BE2C (cell line): ENCODE data around the gene RFX2.

Source experiments
- DNase-seq: peaks from one replicate; pipeline ENCODE4 v3.0.0-alpha.2; 2020
- H3K27me3 ChIP-seq: fragments of 250-450 bp; sonication (Bioruptor Pico); 2 replicates; pipeline ENCODE4 v1.5.1; 2020; ENCODE audit warnings: mild to moderate bottlenecking
- H3K36me3 ChIP-seq: fragments of 250-450 bp; sonication (Bioruptor Pico); 2 replicates; pipeline ENCODE4 v1.5.1; 2020; ENCODE audit warnings: mild to moderate bottlenecking
- H3K4me1 ChIP-seq: fragments of 250-450 bp; sonication (Bioruptor Pico); 2 replicates; pipeline ENCODE4 v1.5.1; 2020
- H3K4me3 ChIP-seq: 2 replicates; pipeline ENCODE4 v1.5.1; 2011; ENCODE audit warnings: low read depth, low read length
- H3K9me3 ChIP-seq: fragments of 250-450 bp; sonication (Bioruptor Pico); 2 replicates; pipeline ENCODE4 v1.5.1; 2020
- TF ChIP-seq, protein P1 (sequence below): IDR thresholded peaks from 2 replicates; pipeline ENCODE4 v1.5.1; 2012; ENCODE audit warnings: mild to moderate bottlenecking, low read depth, low read length

RFX2 gene

DNA sequence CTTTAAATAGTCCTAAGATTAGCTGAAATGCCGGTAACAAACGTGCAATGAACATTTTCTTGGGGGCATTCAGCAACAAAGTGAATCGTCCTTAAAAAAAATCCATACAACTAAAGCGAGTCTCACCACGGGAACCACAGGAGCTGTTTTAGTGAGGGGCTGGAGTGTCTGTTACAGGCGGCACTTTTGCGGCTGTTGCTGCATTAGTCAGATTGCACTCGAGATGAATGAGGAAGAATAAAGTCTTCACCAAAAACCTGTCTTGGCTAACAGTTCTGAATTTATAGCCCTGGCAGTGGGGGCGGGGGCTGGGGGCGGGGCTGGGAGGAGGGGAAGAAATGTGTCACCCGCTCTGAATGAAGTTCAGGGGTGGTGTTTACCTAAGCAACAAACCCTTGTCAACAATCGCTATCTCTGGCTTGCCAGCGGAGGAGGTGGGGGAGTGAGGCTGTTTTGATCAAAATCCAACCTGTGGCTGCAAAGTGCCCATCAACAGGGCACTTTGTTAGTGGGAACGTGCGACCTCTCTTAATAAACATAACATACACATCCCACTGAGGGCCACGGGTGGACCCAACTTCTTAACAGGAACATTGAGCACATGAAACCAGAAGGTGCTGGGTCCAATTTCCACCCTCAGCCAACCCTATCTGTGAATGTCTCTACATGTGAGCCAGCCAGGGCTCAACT, 44.5 kb downstream of the RFX2 start:
- no peak for DNase-seq
- H3K4me3 ChIP-seq = no peak overlapping the region
- H3K36me3 ChIP-seq = no peaks in the 10 kb centered on the region; the same call in 1 of the 2 replicates
- TF ChIP-seq, protein P1, sequence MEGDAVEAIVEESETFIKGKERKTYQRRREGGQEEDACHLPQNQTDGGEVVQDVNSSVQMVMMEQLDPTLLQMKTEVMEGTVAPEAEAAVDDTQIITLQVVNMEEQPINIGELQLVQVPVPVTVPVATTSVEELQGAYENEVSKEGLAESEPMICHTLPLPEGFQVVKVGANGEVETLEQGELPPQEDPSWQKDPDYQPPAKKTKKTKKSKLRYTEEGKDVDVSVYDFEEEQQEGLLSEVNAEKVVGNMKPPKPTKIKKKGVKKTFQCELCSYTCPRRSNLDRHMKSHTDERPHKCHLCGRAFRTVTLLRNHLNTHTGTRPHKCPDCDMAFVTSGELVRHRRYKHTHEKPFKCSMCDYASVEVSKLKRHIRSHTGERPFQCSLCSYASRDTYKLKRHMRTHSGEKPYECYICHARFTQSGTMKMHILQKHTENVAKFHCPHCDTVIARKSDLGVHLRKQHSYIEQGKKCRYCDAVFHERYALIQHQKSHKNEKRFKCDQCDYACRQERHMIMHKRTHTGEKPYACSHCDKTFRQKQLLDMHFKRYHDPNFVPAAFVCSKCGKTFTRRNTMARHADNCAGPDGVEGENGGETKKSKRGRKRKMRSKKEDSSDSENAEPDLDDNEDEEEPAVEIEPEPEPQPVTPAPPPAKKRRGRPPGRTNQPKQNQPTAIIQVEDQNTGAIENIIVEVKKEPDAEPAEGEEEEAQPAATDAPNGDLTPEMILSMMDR = no peak
- H3K4me1 ChIP-seq = peaks cover 9% of the 10 kb centered on the region
- H3K9me3 ChIP-seq = no peaks in the 10 kb centered on the region
- H3K27me3 ChIP-seq = no peaks in the 10 kb centered on the region

DNA sequence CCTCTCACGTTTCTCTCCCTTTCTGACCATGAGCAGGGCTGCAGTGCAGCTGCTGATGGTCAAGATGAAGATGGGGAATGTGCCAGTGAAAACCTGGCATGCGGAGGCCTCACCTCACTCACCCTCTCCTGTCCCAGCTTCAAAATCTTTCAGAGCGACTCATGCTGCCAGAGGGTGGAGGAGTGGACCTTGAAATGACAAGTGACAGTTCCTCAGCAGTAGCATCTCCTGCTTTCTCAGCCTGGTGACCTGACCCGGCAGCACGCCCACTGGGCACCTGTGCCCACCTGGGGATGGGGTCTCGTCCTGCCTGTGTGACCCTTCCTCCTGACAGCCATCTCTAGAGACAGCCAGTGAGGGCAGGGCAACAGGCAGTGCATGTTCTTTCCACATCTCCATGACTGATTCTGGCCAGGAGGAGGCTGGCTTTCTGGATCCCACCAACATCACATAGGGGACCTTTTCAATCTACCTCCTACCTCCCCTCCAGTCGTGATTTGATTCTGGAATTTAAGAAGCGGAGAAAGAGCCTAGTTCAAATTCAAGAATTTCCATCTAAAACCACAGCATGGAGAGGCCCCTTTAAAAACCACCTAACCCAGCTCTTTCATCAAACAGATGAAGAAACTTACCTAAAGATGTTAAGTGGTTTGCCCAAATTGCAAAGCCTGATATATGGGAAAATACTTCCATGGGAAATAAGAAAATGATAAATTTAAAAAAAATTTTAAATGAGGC, 45.8 kb downstream of the RFX2 start:
- TF ChIP-seq, protein P1 = no peak
- Histone ChIP-seq H3K4me1 (peaks cover 18% of the 10 kb centered on the region), H3K4me3 (no peak overlapping the region), H3K27me3 (no peaks in the 10 kb centered on the region), H3K9me3 (no peaks in the 10 kb centered on the region), H3K36me3 (no peaks in the 10 kb centered on the region; the same call in 1 of the 2 replicates)
- DNase-seq = no peak

DNA sequence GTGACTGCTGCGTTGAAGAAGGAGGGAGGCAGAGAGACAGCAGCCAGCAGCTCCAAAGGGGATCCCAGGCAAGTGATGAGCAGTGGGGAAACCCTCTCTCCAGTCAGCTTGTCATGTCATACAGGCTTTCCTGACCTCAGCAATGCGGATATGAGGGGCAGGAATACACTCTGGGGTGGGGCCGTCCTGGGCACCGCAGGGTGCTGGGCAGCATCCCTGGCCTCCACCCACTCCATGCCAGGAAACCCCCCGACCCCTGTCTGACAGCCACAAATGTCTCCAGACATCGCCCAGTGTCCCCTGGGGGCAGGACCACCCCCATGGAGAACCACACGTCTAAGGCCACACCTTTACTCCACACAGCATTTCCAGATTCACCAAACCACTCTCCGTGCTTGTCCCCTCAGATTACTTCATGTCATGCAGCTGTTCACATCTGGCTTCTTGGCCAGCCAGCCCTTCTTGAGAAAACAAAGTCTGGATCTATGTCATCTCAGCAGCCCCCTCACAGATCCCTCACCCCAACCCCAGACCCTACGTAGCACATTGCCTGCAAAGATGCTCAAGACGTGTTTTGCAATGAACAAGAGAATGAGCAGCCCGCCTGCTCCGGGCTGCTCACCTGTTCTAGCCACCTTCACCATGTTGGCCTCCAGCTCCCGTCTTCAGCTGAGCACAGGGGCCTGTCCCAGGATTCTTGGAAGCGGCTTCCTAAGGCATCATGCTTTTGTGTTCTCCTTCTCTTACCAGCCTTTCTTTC, 46.5 kb downstream of the RFX2 start:
- peaks cover 18% of the 10 kb centered on the region for H3K4me1 ChIP-seq

DNA sequence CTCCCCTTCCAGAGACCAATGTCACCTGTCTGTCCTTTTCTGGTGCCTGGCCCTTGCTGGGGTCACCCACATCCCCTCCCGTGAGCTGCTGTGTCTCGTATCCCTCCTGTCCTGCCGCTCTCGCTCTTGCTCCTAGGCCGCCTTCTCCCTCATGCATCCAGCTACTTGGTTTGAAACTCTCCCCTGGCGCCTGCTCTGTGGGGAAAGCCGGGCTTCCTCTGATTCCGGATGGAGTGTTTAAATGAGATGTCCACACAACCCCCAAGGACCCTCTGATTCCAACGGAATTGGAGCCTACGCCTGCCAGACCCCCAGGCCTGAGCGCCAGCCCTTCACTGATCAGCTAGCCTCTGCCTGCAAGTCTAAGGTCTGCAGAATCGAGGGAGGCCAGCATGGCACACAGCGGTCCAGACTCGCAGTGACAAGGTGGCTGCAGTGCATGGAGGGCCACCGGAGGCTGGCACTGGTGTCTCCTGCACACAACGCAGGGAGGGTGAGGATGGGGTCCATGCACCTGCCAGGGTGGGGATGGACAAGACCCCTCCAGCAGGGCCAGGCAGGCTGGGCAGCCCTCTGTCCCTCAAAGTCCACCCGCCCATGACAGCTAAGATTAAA, 47.2 kb downstream of the RFX2 start:
- Histone ChIP-seq H3K4me1 (peaks cover 18% of the 10 kb centered on the region), H3K27me3 (no peaks in the 10 kb centered on the region)

More for the DNA sequence above, 46.5 kb downstream of the RFX2 start:
- Histone ChIP-seq H3K9me3 (no peaks in the 10 kb centered on the region), H3K36me3 (no peaks in the 10 kb centered on the region; the same call in 1 of the 2 replicates), H3K27me3 (no peaks in the 10 kb centered on the region), H3K4me3 (no peak overlapping the region)
- no peak for DNase-seq
- TF ChIP-seq, protein P1 = no peak

DNA sequence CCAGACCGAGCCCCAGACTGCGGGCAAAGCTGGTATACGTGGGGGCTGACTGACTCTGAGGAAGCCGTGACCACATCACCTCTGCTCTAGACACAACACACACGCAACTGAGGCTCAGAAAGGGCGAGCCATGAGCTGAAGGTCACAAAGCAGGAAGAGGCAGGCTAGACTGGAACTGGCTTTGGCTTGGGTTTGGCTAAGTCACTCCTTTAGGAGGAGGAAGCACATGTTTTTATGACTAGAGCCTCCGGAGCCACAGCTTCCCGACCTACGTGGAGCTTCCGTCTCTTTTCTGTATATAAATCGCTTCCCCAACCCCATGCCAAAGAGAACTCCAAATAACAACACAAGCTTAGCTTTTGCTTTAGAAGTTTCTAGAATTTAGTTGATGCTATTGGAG, 48.0 kb downstream of the RFX2 start:
- Histone ChIP-seq H3K4me3 (no peak overlapping the region), H3K27me3 (no peaks in the 10 kb centered on the region), H3K36me3 (no peaks in the 10 kb centered on the region), H3K9me3 (no peaks in the 10 kb centered on the region), H3K4me1 (peaks cover 18% of the 10 kb centered on the region)
- TF ChIP-seq, protein P1 = no peak
- no peak for DNase-seq

More for the DNA sequence above, 47.2 kb downstream of the RFX2 start:
- TF ChIP-seq, protein P1 = no peak
- Histone ChIP-seq H3K9me3 (no peaks in the 10 kb centered on the region), H3K4me3 (no peak overlapping the region), H3K36me3 (no peaks in the 10 kb centered on the region; the same call in 1 of the 2 replicates)
- DNase-seq = no peak
